ENCODE data around the gene STIM2.

The STIM2 gene

DNA sequence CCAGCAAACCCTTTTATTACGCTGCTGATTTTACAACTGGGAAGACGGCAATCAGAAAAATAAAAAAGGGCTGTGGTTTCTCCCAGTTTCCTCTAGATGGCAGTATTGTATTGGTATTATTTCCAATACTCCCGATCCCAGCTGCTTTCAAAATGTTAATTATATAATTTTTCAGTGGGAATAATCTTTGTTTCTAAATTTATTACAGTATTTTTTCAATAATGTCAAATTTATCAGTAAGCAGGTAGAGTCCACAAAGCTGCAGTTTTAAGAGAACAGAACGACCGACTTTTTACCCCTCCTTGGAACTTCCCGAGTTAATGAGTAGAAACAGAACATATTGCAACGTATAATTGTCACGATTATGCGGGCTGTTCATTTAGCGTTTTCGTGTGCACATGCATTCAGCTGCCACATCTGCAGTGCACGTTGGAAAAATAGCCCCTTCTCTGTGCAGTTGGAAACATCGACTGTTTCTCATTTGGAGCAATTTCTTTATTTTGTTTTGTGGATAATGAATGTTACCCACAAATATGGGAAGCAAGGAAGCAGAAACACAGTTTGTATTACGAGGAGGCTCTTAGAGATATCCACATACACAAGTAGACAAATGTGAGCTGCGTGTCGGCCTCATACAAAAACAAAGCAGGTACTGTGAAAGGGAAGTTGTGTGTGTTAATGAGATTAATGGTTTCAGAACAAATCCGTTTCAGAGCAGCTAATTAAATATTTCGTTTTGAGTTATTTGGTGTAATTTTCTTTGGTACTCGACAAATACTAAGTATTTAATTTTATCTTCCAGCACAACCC, 188.0 kb downstream of the STIM2 start:
- DNase-seq, result no peak

DNA sequence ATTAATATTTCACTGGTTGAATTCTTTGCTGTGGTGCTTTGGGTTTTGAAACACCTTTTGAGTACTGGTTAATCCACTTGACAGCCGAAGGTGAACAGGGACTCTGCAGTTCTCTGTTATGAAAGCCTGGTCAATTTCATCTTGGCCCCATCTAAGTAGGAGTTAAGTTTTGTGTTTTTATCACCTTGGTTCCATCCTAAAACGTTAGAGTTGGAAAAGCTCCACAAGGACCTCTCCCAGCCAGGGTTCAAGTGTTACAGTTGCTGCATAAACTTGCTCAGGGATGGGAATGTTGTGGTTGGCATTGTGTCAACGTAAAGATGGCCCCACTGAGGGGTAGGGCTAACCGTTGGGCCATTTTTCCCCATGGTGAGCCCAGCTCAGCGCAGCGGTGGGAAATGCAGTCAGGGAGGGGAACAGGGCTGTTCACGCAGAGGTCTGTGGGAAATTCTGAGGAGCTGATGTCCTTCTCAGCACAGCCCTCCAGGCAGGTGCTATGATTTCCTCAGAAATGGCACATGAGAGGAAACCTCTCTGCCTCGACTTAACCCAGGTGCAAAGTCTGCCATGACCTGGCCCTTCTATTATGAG, 188.7 kb downstream of the STIM2 start:
- no peak for DNase-seq

GRCh38 chr4:27050731-27051130, 190.1 kb downstream of the STIM2 start:
- DNase-seq, result no peak

DNA sequence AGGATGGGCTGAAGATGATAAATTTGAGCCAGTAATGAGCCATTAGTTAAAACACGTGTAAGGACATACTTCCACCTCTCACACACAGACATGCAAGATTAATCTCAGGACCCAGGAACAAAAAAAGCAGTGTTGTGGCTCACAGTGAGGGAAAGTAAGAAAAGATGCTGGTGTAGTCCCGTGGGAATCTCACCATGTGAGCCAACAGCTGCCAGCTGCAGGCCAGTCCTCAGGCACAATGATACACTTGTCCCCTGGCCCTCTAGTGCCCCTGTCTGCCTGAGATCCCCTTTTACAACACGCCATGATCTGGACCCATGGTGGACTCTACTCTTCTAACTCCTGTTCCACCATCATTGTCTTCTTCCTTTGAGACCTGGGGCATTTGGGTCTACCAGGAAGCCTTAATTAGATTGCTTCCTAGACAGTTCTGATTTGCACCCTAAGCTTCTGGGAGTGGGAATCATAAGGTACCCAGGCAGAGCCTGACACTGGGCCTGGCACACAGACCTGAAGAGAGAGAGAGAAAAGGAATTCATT, 194.7 kb downstream of the STIM2 start:
- DNase-seq, result no peak

GRCh38 chr4:27056281-27056680, 195.6 kb downstream of the STIM2 start:
- DNase-seq, result no peak

- no peak for DNase-seq
Observed at GRCh38 chr4:27057053-27057452, 196.4 kb downstream of the STIM2 start.

DNA sequence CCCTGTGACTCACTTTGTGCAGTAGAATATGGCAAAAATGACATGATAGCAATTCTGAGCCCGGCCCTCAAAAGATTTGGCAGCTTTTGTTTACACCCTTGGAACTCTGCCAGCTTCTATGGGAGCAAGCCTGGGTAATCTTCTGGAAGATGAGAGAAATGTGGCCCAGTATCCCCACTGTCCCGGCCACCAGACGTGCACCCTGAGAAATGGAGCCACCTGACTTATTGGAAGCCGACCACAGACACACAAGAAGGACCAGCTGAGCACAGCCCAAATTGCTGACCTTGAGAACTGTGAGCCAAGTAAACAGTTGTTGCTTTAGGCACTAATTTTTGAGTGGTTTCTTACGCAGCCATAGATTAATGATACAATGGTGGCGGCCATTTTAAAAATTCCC, 197.0 kb downstream of the STIM2 start:
- no peak for DNase-seq

GRCh38 chr4:27058819-27059406, 198.3 kb downstream of the STIM2 start:
- no peak for DNase-seq

DNA sequence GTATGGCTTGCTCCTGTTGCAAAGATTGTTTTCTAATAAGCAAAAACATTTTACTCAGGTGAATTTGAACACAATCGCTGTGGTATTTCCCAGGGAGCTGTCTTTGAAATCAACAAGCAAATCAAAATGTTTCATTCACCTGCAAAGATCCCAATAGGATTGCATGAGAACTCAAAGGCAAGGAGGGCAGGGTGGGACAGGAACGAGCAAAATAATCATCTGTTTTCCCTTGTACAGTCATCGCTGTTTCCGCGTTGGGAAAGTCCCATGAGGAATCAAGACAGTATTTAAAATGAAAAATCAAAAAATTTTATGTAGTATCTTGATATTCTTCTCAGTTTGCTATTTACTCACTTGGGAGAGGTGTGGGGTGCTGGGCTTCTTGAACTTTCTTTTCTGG, 198.8 kb downstream of the STIM2 start:
- DNase-seq, result no peak

DNA sequence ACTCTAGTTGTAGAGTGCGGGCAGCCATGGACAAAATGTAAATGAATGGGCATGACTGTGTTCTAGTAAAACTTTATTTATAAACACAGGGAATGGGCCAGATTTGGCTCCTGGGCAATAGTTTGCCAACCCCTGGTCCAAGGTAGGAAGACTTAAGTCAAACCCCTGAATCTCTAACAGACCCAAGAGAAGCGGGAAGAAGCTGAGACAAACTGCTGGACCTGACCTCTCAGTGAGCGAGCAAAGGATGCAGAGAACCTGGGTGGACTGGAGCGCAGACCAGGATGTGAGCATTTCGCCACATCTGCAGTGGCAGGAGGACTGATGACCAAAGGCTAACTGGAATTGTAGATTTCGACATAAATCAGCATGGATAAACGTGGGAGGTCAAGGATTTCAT, 201.6 kb downstream of the STIM2 start:
- DNase-seq, result no peak

- DNase-seq, result no peak
Observed at GRCh38 chr4:27066591-27066990, 205.9 kb downstream of the STIM2 start.

DNA sequence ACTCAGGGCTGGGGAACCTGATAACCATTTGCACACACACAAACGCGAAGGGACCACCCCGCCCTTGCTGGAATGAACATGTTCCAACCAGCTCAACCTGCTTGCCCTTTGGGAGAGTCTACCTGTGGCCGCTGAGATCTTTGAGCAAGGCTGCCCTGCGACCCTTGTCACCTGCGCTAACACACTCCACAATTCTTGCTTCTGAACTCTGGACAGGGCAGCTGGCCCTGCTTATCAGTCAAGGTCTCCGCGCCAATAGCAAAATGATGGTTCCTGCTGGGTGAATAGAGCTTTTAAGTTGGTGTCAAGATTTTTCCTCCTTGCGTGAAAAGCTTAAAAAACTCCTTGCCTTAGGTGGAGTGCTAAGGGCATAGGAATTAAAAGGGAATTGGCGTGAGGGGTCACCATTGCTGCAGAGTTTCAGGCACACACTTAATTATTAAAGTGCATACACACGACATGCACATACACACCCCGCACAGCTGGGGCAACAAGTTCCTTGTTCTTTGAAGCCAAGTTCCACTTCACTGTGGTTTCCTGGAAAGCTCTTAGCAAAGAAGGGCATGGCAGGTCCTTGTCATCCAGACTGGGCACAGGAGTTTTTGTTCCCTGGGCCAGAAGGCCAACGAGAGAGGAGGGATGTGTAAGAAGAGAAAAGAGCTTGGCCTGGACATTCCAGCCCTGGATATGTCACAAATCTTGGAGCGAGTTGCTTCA, 207.7 kb downstream of the STIM2 start:
- no peak for DNase-seq
